Ovary (tissue), 9 donors: Measurements from ENCODE around the gene STX16. TPM values are rescaled to one million over a fixed set of nuclear protein-coding genes. Genes with fewer than 3 reads are reported as not detected.

ENCODE experiments used
- DNase-seq, 5 donors: peaks; one replicate each; pipeline ENCODE4 v3.0.0-alpha.2; 2019 to 2020
- H3K27ac ChIP-seq, 2 donors: fragments of 200-600 bp; one replicate each; pipeline versions ENCODE4 v1.5.1 to v1.8.0; 2019 to 2022
- H3K27me3 ChIP-seq: fragments of 200-600 bp; one replicate; pipeline ENCODE4 v1.8.0; 2022
- H3K36me3 ChIP-seq: fragments of 200-600 bp; sonication (generic); one replicate; pipeline ENCODE4 v1.5.1; 2019
- H3K4me1 ChIP-seq: one replicate; pipeline ENCODE4 v1.8.1; 2013; ENCODE audit warnings: mild to moderate bottlenecking, moderate library complexity; ENCODE audit not compliant: insufficient read depth
- H3K4me3 ChIP-seq: fragments of 200-600 bp; sonication (generic); one replicate; pipeline ENCODE4 v1.5.1; 2017
- H3K9me3 ChIP-seq, 2 donors: fragments of 200-600 bp in 1 of 2; sonication (generic) in 1 of 2; one replicate each; pipeline versions ENCODE4 v1.5.1 to v1.8.1; 2013 to 2019; ENCODE audit warnings: mild to moderate bottlenecking in 1 of 2, moderate library complexity in 1 of 2
- CTCF ChIP-seq, 3 donors: fragments of 450-650 bp in 2 of 3; fragments of 200-600 bp in 1 of 3; IDR thresholded peaks; one replicate each; pipeline versions ENCODE4 v1.5.1 to v1.8.0; 2016 to 2022; ENCODE audit warnings: antibody characterized with exemption in 3 of 3, mild to moderate bottlenecking in 1 of 3
- EP300 ChIP-seq: sonication (generic); formaldehyde crosslinking; IDR thresholded peaks from one replicate; pipeline ENCODE4 v1.6.1; 2017; ENCODE audit warnings: antibody characterized with exemption
- POLR2A ChIP-seq: fragments of 450-650 bp; IDR thresholded peaks from one replicate; pipeline ENCODE4 v1.6.1; 2017; ENCODE audit warnings: antibody characterized with exemption, mild to moderate bottlenecking, moderate library complexity
- WGBS, 3 donors: extraction: QIAGEN DNeasy Blood & Tissue Kit in 1 of 3; methylation state at CpG; one replicate each; pipeline versions ENCODE4 v1.1.5 to v1.1.7; 2013 to 2017; 5-methylcytosine and 5-hydroxymethylcytosine counted together
- intact Hi-C, 4 donors: fragments of 100-400 bp; cut with DNase I; formaldehyde crosslinking; loops; one replicate each; pipeline versions ENCODE4 v1.11.0 to v1.15.1; 2022 to 2023
- polyA plus RNA-seq, 2 donors: library from polyadenylated mRNA; stranded (reverse); fragments of 200-250 nt in 1 of 2; fragments of 350-450 nt in 1 of 2; fragmentation: Illumina TruSeq in 1 of 2; extraction: RNeasy Lipid Tissue Mini Kit (QIAGEN cat#74804) in 1 of 2; gene quantifications; one replicate each; pipeline ENCODE4 v1.2.3, GENCODE V29; 2013 to 2014
- total RNA-seq, 7 donors: library from RNA; depleted of rRNA in 2 of 7; stranded (reverse); fragments of >200 nt in 2 of 7; fragmentation: NEBNext Ultra II Directional in 3 of 7; extraction: Animal tissue kit (Norgen Biotek cat#: 25700) in 3 of 7; gene quantifications; one replicate each; pipeline versions ENCODE4 v1.1.0 to v1.2.4, GENCODE V29; 2016 to 2023
- donor health status: DM: no; HTN: no; CAD: no; lungs with moderate emphysema.
- donor health status: DM: no; HTN: no; CAD: no.
- donor health status: Bipolar disorder and iron deficiency.
- donor health status: DM: yes; HTN: yes; CAD: no.
- donor health status: DM: no; HTN: no; CAD: no.
- donor health status: DM: yes; HTN: yes; CAD: no.

Gene STX16
- total and polyA plus RNA-seq, 9 donors = 31.9 to 55.8 (median 46.5) TPM

GRCh38 chr20:58684291-58684690 lies 33.2 kb downstream of the STX16 start:
- intact Hi-C loops = no loop called here
- no peaks in the 10 kb centered on the region for H3K27me3 ChIP-seq
- WGBS, 3 donors = 21 to 49% (median 32%) methylated on average over 2 of the region's 2 CpGs
- no peaks in the 10 kb centered on the region for H3K36me3 ChIP-seq
- TF ChIP-seq POLR2A (no peak), EP300 (no peak), CTCF (IDR thresholded peaks at IDR 0.05) (no peak)
- no peaks in the 10 kb centered on the region for H3K4me1 ChIP-seq
- H3K27ac ChIP-seq = no peak overlapping the region
- no peaks in the 10 kb centered on the region for H3K9me3 ChIP-seq
- no peak for DNase-seq
- no peak overlapping the region for H3K4me3 ChIP-seq

- no peaks in the 10 kb centered on the region for H3K36me3 ChIP-seq
- H3K27me3 ChIP-seq = no peaks in the 10 kb centered on the region
- 81 to 85% (median 83%) methylated on average over 5 of the region's 5 CpGs for WGBS, 3 donors
- H3K4me1 ChIP-seq = no peaks in the 10 kb centered on the region
- H3K9me3 ChIP-seq = no peaks in the 10 kb centered on the region
- H3K4me3 ChIP-seq = no peak overlapping the region
- TF ChIP-seq EP300 (no peak), POLR2A (no peak), CTCF (IDR thresholded peaks at IDR 0.05) (no peak)
- intact Hi-C loops = no loop called here
- H3K27ac ChIP-seq = no peak overlapping the region
- DNase-seq = no peak
These were observed 34.9 kb downstream of the STX16 start for GRCh38 chr20:58685988-58686387.

- no peak for TF ChIP-seq CTCF (IDR thresholded peaks at IDR 0.05)
- no peak for TF ChIP-seq EP300
- TF ChIP-seq POLR2A = no peak
- WGBS, 3 donors = 85 to 91% (median 86%) methylated on average over 4 of the region's 4 CpGs
- Histone ChIP-seq H3K27me3 (no peaks in the 10 kb centered on the region), H3K4me3 (no peak overlapping the region), H3K9me3 (no peaks in the 10 kb centered on the region), H3K4me1 (peaks cover 9% of the 10 kb centered on the region), H3K36me3 (no peaks in the 10 kb centered on the region), H3K27ac (no peak overlapping the region)
- DNase-seq = no peak
- intact Hi-C loops = no loop called here
These were observed 37.3 kb downstream of the STX16 start for GRCh38 chr20:58688414-58688813.

GRCh38 chr20:58688840-58689239 lies 37.8 kb downstream of the STX16 start:
- Histone ChIP-seq H3K27ac (no peak overlapping the region), H3K9me3 (no peaks in the 10 kb centered on the region), H3K27me3 (no peaks in the 10 kb centered on the region), H3K4me3 (no peak overlapping the region), H3K4me1 (peaks cover 13% of the 10 kb centered on the region), H3K36me3 (no peaks in the 10 kb centered on the region)
- 24 to 36% (median 36%) methylated on average over 6 of the region's 6 CpGs for WGBS, 3 donors
- intact Hi-C loops = no loop called here
- no peak for DNase-seq
- no peak for TF ChIP-seq CTCF (IDR thresholded peaks at IDR 0.05)
- no peak for TF ChIP-seq EP300
- no peak for TF ChIP-seq POLR2A
